Activated CD4-positive, alpha-beta memory T cell treated with anti-CD3 and anti-CD28 coated beads for 36 hours (primary cell): ENCODE measurements around the gene TNXB. TPM values are rescaled to one million over a fixed set of nuclear protein-coding genes. Genes with fewer than 3 reads are reported as not detected.
A peak's percentile ranks its signal among the peaks of the same experiment; 100 is the strongest.

Experiments
- CTCF ChIA-PET: fragments of 350-600 bp; sonication (Branson Sonifier 250); formaldehyde crosslinking; loops from one replicate; lab custom pipeline; 2021; ENCODE audit warnings: antibody characterized with exemption, inconsistent platforms; lab: Charles Lee
- POLR2A ChIA-PET: fragments of 350-600 bp; sonication (Branson Sonifier 250); formaldehyde crosslinking; loops from one replicate; lab custom pipeline; 2021; ENCODE audit warnings: antibody characterized with exemption; lab: Charles Lee
- DNase-seq: peaks from one replicate; pipeline ENCODE4 v3.0.0-alpha.2; 2020
- H3K27ac Mint-ChIP-seq: one replicate; pipeline ENCODE4 v1.8.0; 2021; ENCODE audit warnings: mixed read lengths
- H3K27me3 Mint-ChIP-seq: one replicate; pipeline ENCODE4 v1.8.0; 2021; ENCODE audit warnings: mixed read lengths
- H3K36me3 Mint-ChIP-seq: one replicate; pipeline ENCODE4 v1.8.0; 2021; ENCODE audit warnings: mixed read lengths
- H3K4me1 Mint-ChIP-seq: one replicate; pipeline ENCODE4 v1.8.0; 2021; ENCODE audit warnings: low read depth, mixed read lengths
- H3K4me3 Mint-ChIP-seq: one replicate; pipeline ENCODE4 v1.8.0; 2021; ENCODE audit warnings: mild to moderate bottlenecking, mixed read lengths
- H3K9me3 Mint-ChIP-seq: one replicate; pipeline ENCODE4 v1.8.0; 2021; ENCODE audit warnings: mixed read lengths
- intact Hi-C: fragments of 100-400 bp; cut with micrococcal nuclease; formaldehyde crosslinking; loops from one replicate; pipeline ENCODE4 v1.15.1; 2023
- total RNA-seq, 2 experiments: library from RNA; stranded (reverse); gene quantifications; one replicate each; pipeline ENCODE4 v1.2.3, GENCODE V29; 2021

TNXB gene, protein sequence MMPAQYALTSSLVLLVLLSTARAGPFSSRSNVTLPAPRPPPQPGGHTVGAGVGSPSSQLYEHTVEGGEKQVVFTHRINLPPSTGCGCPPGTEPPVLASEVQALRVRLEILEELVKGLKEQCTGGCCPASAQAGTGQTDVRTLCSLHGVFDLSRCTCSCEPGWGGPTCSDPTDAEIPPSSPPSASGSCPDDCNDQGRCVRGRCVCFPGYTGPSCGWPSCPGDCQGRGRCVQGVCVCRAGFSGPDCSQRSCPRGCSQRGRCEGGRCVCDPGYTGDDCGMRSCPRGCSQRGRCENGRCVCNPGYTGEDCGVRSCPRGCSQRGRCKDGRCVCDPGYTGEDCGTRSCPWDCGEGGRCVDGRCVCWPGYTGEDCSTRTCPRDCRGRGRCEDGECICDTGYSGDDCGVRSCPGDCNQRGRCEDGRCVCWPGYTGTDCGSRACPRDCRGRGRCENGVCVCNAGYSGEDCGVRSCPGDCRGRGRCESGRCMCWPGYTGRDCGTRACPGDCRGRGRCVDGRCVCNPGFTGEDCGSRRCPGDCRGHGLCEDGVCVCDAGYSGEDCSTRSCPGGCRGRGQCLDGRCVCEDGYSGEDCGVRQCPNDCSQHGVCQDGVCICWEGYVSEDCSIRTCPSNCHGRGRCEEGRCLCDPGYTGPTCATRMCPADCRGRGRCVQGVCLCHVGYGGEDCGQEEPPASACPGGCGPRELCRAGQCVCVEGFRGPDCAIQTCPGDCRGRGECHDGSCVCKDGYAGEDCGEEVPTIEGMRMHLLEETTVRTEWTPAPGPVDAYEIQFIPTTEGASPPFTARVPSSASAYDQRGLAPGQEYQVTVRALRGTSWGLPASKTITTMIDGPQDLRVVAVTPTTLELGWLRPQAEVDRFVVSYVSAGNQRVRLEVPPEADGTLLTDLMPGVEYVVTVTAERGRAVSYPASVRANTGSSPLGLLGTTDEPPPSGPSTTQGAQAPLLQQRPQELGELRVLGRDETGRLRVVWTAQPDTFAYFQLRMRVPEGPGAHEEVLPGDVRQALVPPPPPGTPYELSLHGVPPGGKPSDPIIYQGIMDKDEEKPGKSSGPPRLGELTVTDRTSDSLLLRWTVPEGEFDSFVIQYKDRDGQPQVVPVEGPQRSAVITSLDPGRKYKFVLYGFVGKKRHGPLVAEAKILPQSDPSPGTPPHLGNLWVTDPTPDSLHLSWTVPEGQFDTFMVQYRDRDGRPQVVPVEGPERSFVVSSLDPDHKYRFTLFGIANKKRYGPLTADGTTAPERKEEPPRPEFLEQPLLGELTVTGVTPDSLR (N-terminal part only)
- 1 to 10 TPM; 5.2 to 5.8 TPM for total RNA-seq

DNA sequence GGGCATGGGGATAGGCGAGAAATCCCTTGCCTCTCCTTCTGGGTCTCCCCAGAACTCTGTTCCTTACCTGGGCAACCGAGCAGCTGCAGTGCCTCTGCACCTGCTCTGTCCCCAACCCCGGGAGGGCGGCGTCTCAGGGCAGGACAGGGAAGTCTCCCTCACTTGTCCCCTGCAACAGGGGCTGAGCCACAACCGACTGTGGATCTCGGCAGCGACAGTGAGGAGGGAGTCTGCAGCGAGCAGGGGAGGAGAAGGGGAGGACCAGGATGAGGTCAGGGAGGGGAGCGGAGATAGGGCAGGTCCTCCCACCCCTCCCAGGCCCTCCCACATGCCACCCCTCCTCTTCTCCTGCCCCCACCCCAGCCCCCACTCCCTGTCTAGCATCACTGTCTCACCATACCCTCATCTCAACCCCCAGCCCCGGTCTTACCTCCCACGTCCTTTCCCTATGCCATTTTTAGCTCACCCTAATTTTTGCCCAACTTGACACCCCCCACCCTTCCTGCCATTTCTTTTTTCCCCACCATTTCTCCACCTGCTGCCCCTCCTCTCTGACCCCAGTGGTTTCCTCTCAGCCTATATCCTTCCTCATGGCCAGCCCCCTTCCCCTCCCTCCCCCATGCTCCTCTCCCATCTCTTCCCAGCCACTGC lies at the start of gene TNXB:
TNXB (minus strand) TSS at position 225 of the 651 bp plus-strand sequence. CDS start 11,140 bp downstream, outside the sequence.
- H3K27ac Mint-ChIP-seq: no peak within 1 kb of the TSS
- H3K9me3 Mint-ChIP-seq: no peaks in the 10 kb centered on the region
- CTCF ChIA-PET: interaction anchor here (1.0 to 1.9 kb wide), 2 partner anchors 10 to 136 kb away, joined by 3 to 7 read pairs; no protein-coding TSS in a partner anchor
- H3K27me3 Mint-ChIP-seq: peaks cover 19% of the 10 kb centered on the region
- H3K36me3 Mint-ChIP-seq: peaks cover 2% of the 10 kb centered on the region
- intact Hi-C loops: no loop called here
- peaks cover 15% of the 10 kb centered on the region for H3K4me1 Mint-ChIP-seq
- DNase-seq: no peak
- POLR2A ChIA-PET: no interaction called here
- H3K4me3 Mint-ChIP-seq: no peak within 1 kb of the TSS

DNA sequence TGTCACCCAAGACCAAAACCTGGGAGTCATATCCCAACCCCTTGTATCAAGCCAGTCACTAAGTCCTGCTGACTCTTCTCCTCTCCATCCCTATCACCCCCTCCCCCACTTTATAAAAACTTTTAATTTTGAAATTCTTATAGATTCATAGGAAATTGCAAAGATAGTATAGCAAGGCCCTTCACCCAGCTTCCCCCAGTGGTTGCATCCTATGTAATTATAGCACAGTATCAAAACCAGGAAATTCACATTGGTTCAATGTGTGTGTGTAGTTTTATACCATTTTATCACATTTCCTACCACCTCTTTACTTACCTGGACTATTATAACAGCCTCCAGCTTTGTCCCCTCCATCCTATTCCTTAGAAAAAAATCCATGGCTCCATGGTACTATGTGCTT lies 48.9 kb upstream of the TNXB start:
- H3K36me3 Mint-ChIP-seq: peaks cover 10% of the 10 kb centered on the region
- CTCF ChIA-PET: interaction anchor here (0.6 to 2.3 kb wide), 4 partner anchors 27 to 117 kb away, joined by 3 to 9 read pairs (median 3); no protein-coding TSS in a partner anchor
- intact Hi-C loops: no loop called here
- DNase-seq: no peak
- no peak overlapping the region for H3K27ac Mint-ChIP-seq
- H3K27me3 Mint-ChIP-seq: no peaks in the 10 kb centered on the region
- no peaks in the 10 kb centered on the region for H3K9me3 Mint-ChIP-seq
- H3K4me3 Mint-ChIP-seq: no peak overlapping the region
- POLR2A ChIA-PET: no interaction called here
- H3K4me1 Mint-ChIP-seq: peaks cover 17% of the 10 kb centered on the region

DNA sequence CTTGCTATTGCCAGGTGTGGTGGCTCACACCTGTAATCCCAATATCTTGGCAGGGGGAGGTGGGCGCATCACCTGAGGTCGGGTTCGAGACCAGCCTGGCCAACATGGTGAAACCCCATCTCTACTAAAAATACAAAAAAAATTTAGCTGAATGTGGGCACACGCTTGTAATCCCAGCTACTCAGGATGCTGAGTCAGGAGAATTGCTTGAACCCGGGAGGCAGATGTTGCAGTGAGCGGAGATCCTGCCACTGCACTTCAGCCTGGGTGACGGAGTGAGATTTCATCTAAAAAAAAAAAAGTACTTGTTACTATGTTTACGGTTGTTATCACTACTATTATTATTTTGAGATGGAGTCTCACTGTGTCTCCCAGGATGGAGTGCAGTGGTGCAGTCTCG lies 47.8 kb upstream of the TNXB start:
- intact Hi-C loops: no loop called here

GRCh38 chr6:32154514-32155161 lies 45.5 kb upstream of the TNXB start:
- Mint-ChIP-seq H3K36me3 (peaks cover 10% of the 10 kb centered on the region), H3K27ac (peak overlapping the region; percentile 79), H3K27me3 (peaks cover 13% of the 10 kb centered on the region), H3K4me1 (peaks cover 31% of the 10 kb centered on the region), H3K4me3 (peak overlapping the region; percentile 98), H3K9me3 (no peaks in the 10 kb centered on the region)
- intact Hi-C loops: loop anchor here (1.0 kb wide), 4 partner anchors 24 to 67 kb away; partner anchors contain the start of genes ATF6B and RNF5
- CTCF ChIA-PET: interaction anchor here (0.8 to 1.3 kb wide), 8 partner anchors 10 to 107 kb away, joined by 3 to 10 read pairs (median 4); partner anchors contain the start of genes ATF6B, EGFL8 and FKBPL
- peak; percentile 78 for DNase-seq
- POLR2A ChIA-PET: interaction anchor here (1.1 to 1.3 kb wide), 2 partner anchors 24 to 27 kb away, joined by 6 read pairs; partner anchors contain the start of genes ATF6B and FKBPL

More for the DNA sequence above, 47.8 kb upstream of the TNXB start:
- no peak for DNase-seq
- CTCF ChIA-PET: interaction anchor here (2.3 kb wide), 1 partner anchor 38 kb away, joined by 9 read pairs; no protein-coding TSS in a partner anchor
- H3K27ac Mint-ChIP-seq: no peak overlapping the region
- no peaks in the 10 kb centered on the region for H3K27me3 Mint-ChIP-seq
- peaks cover 10% of the 10 kb centered on the region for H3K36me3 Mint-ChIP-seq
- H3K9me3 Mint-ChIP-seq: no peaks in the 10 kb centered on the region
- POLR2A ChIA-PET: no interaction called here
- H3K4me1 Mint-ChIP-seq: peaks cover 25% of the 10 kb centered on the region
- no peak overlapping the region for H3K4me3 Mint-ChIP-seq

DNA sequence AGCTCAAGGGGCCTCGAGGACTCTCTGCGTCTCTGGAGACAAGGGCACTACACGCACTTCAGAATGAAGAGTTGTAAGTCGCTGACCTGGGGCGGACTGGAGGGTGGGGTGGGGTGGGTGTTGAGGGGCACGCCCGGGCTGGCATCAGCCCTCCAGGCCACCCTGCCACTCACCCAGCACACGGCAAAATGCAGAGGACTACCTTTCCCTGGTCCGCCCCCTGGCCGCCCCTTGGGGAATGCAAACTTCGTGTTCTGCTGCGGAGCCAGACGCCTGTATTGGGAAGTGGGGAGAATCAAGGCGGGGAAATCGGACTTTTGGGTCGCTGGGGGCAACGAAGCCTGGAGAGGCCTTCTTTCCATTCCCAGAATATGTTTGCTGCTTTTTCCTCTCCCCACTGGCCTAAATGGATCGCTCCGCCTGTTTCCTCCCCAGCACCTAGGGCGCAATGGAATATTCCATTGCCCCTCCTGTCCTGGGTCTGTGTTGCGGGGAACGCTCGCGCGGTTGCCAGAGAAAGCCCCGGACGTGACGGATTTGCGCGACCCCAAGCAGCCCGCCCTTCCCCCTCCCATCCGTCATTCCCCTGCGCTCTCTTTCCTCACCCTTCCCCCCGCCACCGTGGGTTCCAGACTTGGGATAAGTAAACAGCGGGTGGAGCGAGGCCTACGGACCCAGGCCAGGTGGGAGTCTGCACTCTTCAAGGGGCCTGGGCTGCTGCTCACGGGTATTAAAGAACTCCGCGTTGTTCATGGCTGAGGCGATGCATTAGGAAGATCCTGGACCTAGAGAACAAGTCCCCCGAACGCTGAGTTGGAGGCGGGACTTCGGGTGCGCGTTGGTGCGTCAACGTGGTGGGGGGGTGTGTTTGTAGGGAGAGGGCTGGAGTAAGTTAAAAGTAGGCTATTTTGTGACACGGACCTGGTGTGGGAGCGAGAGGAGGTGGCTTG lies 44.7 kb upstream of the TNXB start, which contains the start of gene PPT2:
PPT2 (plus strand) TSS at position 578 of the 950 bp plus-strand sequence. CDS start 454 bp downstream, outside the sequence.
- ChIA-PET CTCF (interaction anchor here (1.1 to 1.3 kb wide), 7 partner anchors 11 to 106 kb away, joined by 3 to 10 read pairs (median 4); partner anchors contain the start of genes ATF6B, EGFL8 and FKBPL), POLR2A (interaction anchor here (1.1 to 1.3 kb wide), 2 partner anchors 24 to 26 kb away, joined by 6 read pairs; partner anchors contain the start of genes ATF6B and FKBPL)
- Mint-ChIP-seq H3K36me3 (peaks cover 10% of the 10 kb centered on the region), H3K9me3 (no peaks in the 10 kb centered on the region), H3K4me3 (peak within 1 kb of the TSS; percentile 98), H3K4me1 (peaks cover 35% of the 10 kb centered on the region), H3K27ac (peak within 1 kb of the TSS; percentile 79), H3K27me3 (peaks cover 17% of the 10 kb centered on the region)
- intact Hi-C loops: loop anchor here (1.0 kb wide), 4 partner anchors 24 to 67 kb away; partner anchors contain the start of genes ATF6B and RNF5
- DNase-seq: peak; percentile 87

GRCh38 chr6:32152769-32153563 lies 43.8 kb upstream of the TNXB start:
- H3K27me3 Mint-ChIP-seq: peaks cover 24% of the 10 kb centered on the region
- CTCF ChIA-PET: interaction anchor here (1.7 to 1.8 kb wide), 2 partner anchors 34 to 42 kb away, joined by 6 to 7 read pairs; no protein-coding TSS in a partner anchor
- peaks cover 41% of the 10 kb centered on the region for H3K4me1 Mint-ChIP-seq
- H3K4me3 Mint-ChIP-seq: peak overlapping the region; percentile 98
- peaks cover 10% of the 10 kb centered on the region for H3K36me3 Mint-ChIP-seq
- H3K9me3 Mint-ChIP-seq: no peaks in the 10 kb centered on the region
- intact Hi-C loops: no loop called here
- DNase-seq: no peak
- H3K27ac Mint-ChIP-seq: no peak overlapping the region
- POLR2A ChIA-PET: interaction anchor here (0.6 kb wide), 1 partner anchor 18 kb away, joined by 3 read pairs; no protein-coding TSS in a partner anchor

DNA sequence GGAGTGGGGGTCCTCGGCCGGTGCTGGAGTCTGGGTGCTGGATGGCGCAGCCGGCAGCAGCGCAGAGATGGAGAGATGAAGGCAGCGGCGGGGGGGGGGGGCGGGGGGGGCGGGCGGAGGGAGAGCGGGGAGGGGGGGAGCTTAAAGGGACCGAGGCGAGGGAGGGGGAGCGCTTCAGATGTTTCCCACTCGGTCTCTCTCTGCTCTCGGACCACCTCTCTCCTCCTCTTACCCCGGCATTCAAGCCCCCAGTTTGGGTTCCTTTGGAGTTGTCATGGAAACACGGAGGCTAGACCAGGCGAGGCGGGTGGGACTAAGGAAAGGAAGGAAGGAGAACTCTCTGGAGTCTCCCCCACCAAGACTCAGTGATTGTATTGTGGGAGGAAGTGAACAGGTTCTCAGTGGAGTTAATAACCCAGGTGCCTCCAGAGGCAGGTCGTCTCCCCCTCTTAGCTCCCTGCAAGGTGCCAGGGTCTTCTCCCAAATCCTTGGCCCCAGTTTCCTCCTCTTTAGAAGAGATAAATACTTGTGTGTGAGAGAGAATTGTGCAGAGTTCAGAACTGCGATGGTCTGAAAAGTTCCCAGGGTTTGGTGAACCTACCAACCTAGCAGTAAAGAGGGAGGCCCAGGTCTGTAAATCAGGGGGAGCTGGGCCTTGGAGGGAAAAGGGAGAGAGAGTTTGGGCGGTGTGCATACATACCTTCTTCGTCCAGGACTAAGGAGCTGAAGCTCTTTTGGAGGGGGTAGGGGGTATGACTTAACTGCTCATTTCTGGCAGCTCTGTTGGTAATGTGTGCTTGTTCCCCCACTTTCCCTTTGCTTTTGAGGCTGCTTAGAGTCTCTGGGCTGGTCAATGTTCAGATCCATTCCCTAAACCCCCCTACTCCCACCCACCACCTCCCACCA lies 43.0 kb upstream of the TNXB start, which contains the start of gene PRRT1:
PRRT1 (minus strand) TSS at position 77 of the 906 bp plus-strand sequence. CDS start 112 bp downstream, outside the sequence.
- Mint-ChIP-seq H3K36me3 (peaks cover 3% of the 10 kb centered on the region), H3K27me3 (peaks cover 30% of the 10 kb centered on the region), H3K4me1 (peaks cover 41% of the 10 kb centered on the region), H3K9me3 (no peaks in the 10 kb centered on the region), H3K27ac (no peak within 1 kb of the TSS), H3K4me3 (no peak within 1 kb of the TSS)
- ChIA-PET POLR2A (interaction anchor here (0.6 kb wide), 1 partner anchor 17 kb away, joined by 3 read pairs; no protein-coding TSS in a partner anchor), CTCF (interaction anchor here (1.7 to 1.8 kb wide), 2 partner anchors 33 to 43 kb away, joined by 6 to 7 read pairs; no protein-coding TSS in a partner anchor)
- intact Hi-C loops: no loop called here
- no peak for DNase-seq
